Measurements from ENCODE around the gene MAN2A1. TPM values are rescaled to one million over a fixed set of nuclear protein-coding genes. Genes with fewer than 3 reads are reported as not detected.
A peak's percentile ranks its signal among the peaks of the same experiment; 100 is the strongest.

Gene MAN2A1
- total RNA-seq, 6 experiments from 2014 or later, result 48.1 to 68.8 (median 61.9) TPM

GRCh38 chr5:109848130-109848529 lies 158.4 kb downstream of the MAN2A1 start:
- no peaks in the 10 kb centered on the region for H3K9me3 ChIP-seq
- ATAC-seq (peak; percentile 50 to 80 (median 74)), DNase-seq (peak; percentile 37 to 61 (median 58))
- intact Hi-C loops (cut with DNase I), result no loop called here
- H3K27ac ChIP-seq, result no peak overlapping the region
- H3K4me3 ChIP-seq, result no peak overlapping the region
- 52% methylated on average over 3 of the region's 3 CpGs for WGBS (ENCODE audit: insufficient coverage, low coverage, low lambda C conversion rate, missing lambda C conversion rate)
- H3K4me1 ChIP-seq, result peaks cover 0 to 12% (median 0%) of the 10 kb centered on the region in 4 donors
- H3K36me3 ChIP-seq, result peaks cover 0 to 15% (median 0%) of the 10 kb centered on the region in 4 donors
- no peaks in the 10 kb centered on the region for H3K27me3 ChIP-seq
- no peak for TF ChIP-seq POLR2A (IDR thresholded peaks at IDR 0.05)
- TF ChIP-seq CTCF (IDR thresholded peaks at IDR 0.05), result no peak

GRCh38 chr5:109849478-109850088 lies 159.9 kb downstream of the MAN2A1 start:
- DNase-seq (no peak), ATAC-seq (no peak)
- Histone ChIP-seq H3K27me3 (no peaks in the 10 kb centered on the region), H3K9me3 (no peaks in the 10 kb centered on the region), H3K36me3 (peaks cover 0 to 15% (median 1%) of the 10 kb centered on the region in 4 donors), H3K27ac (no peak overlapping the region), H3K4me1 (peaks cover 0 to 12% (median 0%) of the 10 kb centered on the region in 4 donors), H3K4me3 (no peak overlapping the region)
- intact Hi-C loops (cut with DNase I), result no loop called here
- 82% methylated on average over 4 of the region's 4 CpGs for WGBS (ENCODE audit: insufficient coverage, low coverage, low lambda C conversion rate, missing lambda C conversion rate)
- TF ChIP-seq POLR2A (IDR thresholded peaks at IDR 0.05) (no peak), CTCF (IDR thresholded peaks at IDR 0.05) (no peak)

- DNase-seq (no peak), ATAC-seq (peak in 1 of 4 donors; percentile 16)
- peaks cover 0 to 9% (median 0%) of the 10 kb centered on the region in 4 donors for H3K4me1 ChIP-seq
- no peak overlapping the region for H3K27ac ChIP-seq
- H3K4me3 ChIP-seq, result no peak overlapping the region
- H3K9me3 ChIP-seq, result no peaks in the 10 kb centered on the region
- 58% methylated on average over 1 of the region's 1 CpG for WGBS (ENCODE audit: insufficient coverage, low coverage, low lambda C conversion rate, missing lambda C conversion rate)
- TF ChIP-seq POLR2A (IDR thresholded peaks at IDR 0.05) (no peak), CTCF (IDR thresholded peaks at IDR 0.05) (no peak)
- H3K27me3 ChIP-seq, result no peaks in the 10 kb centered on the region
- peaks cover 0 to 33% (median 5%) of the 10 kb centered on the region in 4 donors for H3K36me3 ChIP-seq
- intact Hi-C loops (cut with DNase I), result no loop called here
Observed at GRCh38 chr5:109852371-109853155, 162.8 kb downstream of the MAN2A1 start.

- Histone ChIP-seq H3K4me3 (no peak overlapping the region), H3K36me3 (peaks cover 0 to 33% (median 5%) of the 10 kb centered on the region in 4 donors), H3K9me3 (no peaks in the 10 kb centered on the region), H3K27me3 (no peaks in the 10 kb centered on the region), H3K4me1 (peaks cover 0 to under 1% (median 0%) of the 10 kb centered on the region in 4 donors), H3K27ac (no peak overlapping the region)
- 65% methylated on average over 3 of the region's 3 CpGs for WGBS (ENCODE audit: insufficient coverage, low coverage, low lambda C conversion rate, missing lambda C conversion rate)
- DNase-seq (no peak), ATAC-seq (no peak)
- intact Hi-C loops (cut with DNase I), result no loop called here
- no peak for TF ChIP-seq POLR2A (IDR thresholded peaks at IDR 0.05)
- TF ChIP-seq CTCF (IDR thresholded peaks at IDR 0.05), result no peak
Observed at GRCh38 chr5:109853377-109853776, 163.7 kb downstream of the MAN2A1 start.

Measured in right lobe of liver (tissue), 6 donors.